GM10248 (cell line): Measurements from ENCODE around the gene C14orf93.

Experiments
- CTCF ChIA-PET: fragments of 300-600 bp; sonication (Branson Sonifier 250); formaldehyde crosslinking; extraction: SDS; loops from one replicate; lab custom pipeline; 2021; ENCODE audit warnings: antibody characterized with exemption; lab: Yijun Ruan, JAX
- POLR2A ChIA-PET: fragments of 350-650 bp; sonication (Branson Sonifier 250); formaldehyde crosslinking; extraction: SDS; loops from one replicate; lab custom pipeline; 2020; ENCODE audit warnings: antibody characterized with exemption; lab: Yijun Ruan, JAX
- DNase-seq: peaks from one replicate; pipeline ENCODE4 v3.0.0; 2012; ENCODE audit errors: extremely low spot score
- CTCF ChIP-seq: IDR thresholded peaks from 2 replicates; pipeline ENCODE4 v1.5.1; 2012; ENCODE audit warnings: mild to moderate bottlenecking, low read depth; ENCODE audit errors: extremely low read depth, missing control alignments, control extremely low read depth

C14orf93 gene

GRCh38 chr14:23052671-23053070 lies 42.7 kb upstream of the C14orf93 start:
- ChIA-PET POLR2A (no interaction called here), CTCF (interaction anchor here (1.0 to 24.2 kb wide), 7 partner anchors 8 to 81 kb away, joined by 3 to 834 read pairs (median 79); partner anchors contain the start of genes AJUBA and PSMB11)
- no peak for DNase-seq
- no peak for TF ChIP-seq CTCF

- TF ChIP-seq CTCF: no peak
- POLR2A ChIA-PET: no interaction called here
- CTCF ChIA-PET: interaction anchor here (1.0 to 24.2 kb wide), 6 partner anchors 8 to 79 kb away, joined by 3 to 834 read pairs (median 42); partner anchors contain the start of genes AJUBA and PSMB11
- no peak for DNase-seq
These were observed 42.3 kb upstream of the C14orf93 start for GRCh38 chr14:23052182-23052623.

GRCh38 chr14:23051141-23052057 lies 41.5 kb upstream of the C14orf93 start:
- no peak for TF ChIP-seq CTCF
- DNase-seq: no peak
- POLR2A ChIA-PET: no interaction called here
- CTCF ChIA-PET: interaction anchor here (1.0 to 24.2 kb wide), 8 partner anchors 7 to 78 kb away, joined by 3 to 834 read pairs (median 4); partner anchors contain the start of genes AJUBA and PSMB11

- ChIA-PET POLR2A (interaction anchor here (0.7 kb wide), 1 partner anchor 19 kb away, joined by 3 read pairs; no protein-coding TSS in a partner anchor), CTCF (interaction anchor here (0.8 to 24.2 kb wide), 4 partner anchors 7 to 76 kb away, joined by 3 to 834 read pairs (median 54); partner anchors contain the start of genes AJUBA and CDH24)
- no peak for DNase-seq
- TF ChIP-seq CTCF: no peak
These were observed 39.1 kb upstream of the C14orf93 start for GRCh38 chr14:23049011-23049410.

GRCh38 chr14:23047751-23048693 lies 38.1 kb upstream of the C14orf93 start:
- no peak for TF ChIP-seq CTCF
- POLR2A ChIA-PET: interaction anchor here (0.7 kb wide), 1 partner anchor 18 kb away, joined by 3 read pairs; no protein-coding TSS in a partner anchor
- CTCF ChIA-PET: interaction anchor here (0.8 to 24.2 kb wide), 4 partner anchors 8 to 58 kb away, joined by 3 to 834 read pairs (median 54); partner anchors contain the start of genes AJUBA and CDH24
- DNase-seq: no peak
